ENCODE measurements around the gene IGF1R.

The IGF1R gene

GRCh38 chr15:98771541-98771940, 123.2 kb downstream of the IGF1R start:
- Histone ChIP-seq H3K27me3 (ENCODE audit: insufficient read depth, poor library complexity, severe bottlenecking) (no peaks in the 10 kb centered on the region), H3K9me3 (ENCODE audit: severe bottlenecking) (no peaks in the 10 kb centered on the region), H3K4me3 (ENCODE audit: severe bottlenecking) (no peak overlapping the region), H3K4me1 (ENCODE audit: insufficient read depth, poor library complexity, severe bottlenecking) (peaks cover 37% of the 10 kb centered on the region), H3K27ac (ENCODE audit: poor library complexity, severe bottlenecking) (no peak overlapping the region), H3K36me3 (ENCODE audit: low read depth) (no peaks in the 10 kb centered on the region)
- TF ChIP-seq CTCF (IDR thresholded peaks at IDR 0.05; ENCODE audit: poor library complexity, severe bottlenecking) = peak; percentile 23
- ATAC-seq (ENCODE audit: low read depth) (no peak), DNase-seq (ENCODE audit: low spot score) (no peak)

- Histone ChIP-seq H3K4me3 (ENCODE audit: severe bottlenecking) (no peak overlapping the region), H3K27me3 (ENCODE audit: insufficient read depth, poor library complexity, severe bottlenecking) (no peaks in the 10 kb centered on the region), H3K36me3 (ENCODE audit: low read depth) (no peaks in the 10 kb centered on the region), H3K27ac (ENCODE audit: poor library complexity, severe bottlenecking) (peak overlapping the region; percentile 80), H3K4me1 (ENCODE audit: insufficient read depth, poor library complexity, severe bottlenecking) (peaks cover 39% of the 10 kb centered on the region), H3K9me3 (ENCODE audit: severe bottlenecking) (no peaks in the 10 kb centered on the region)
- TF ChIP-seq CTCF (IDR thresholded peaks at IDR 0.05; ENCODE audit: poor library complexity, severe bottlenecking) = no peak
- ATAC-seq (ENCODE audit: low read depth) (no peak), DNase-seq (ENCODE audit: low spot score) (no peak)
These were observed 124.6 kb downstream of the IGF1R start for GRCh38 chr15:98772895-98773294.

- no peaks in the 10 kb centered on the region for H3K9me3 ChIP-seq (ENCODE audit: severe bottlenecking)
- ATAC-seq (ENCODE audit: low read depth) (no peak), DNase-seq (ENCODE audit: low spot score) (no peak)
- H3K4me3 ChIP-seq (ENCODE audit: severe bottlenecking) = no peak overlapping the region
- H3K27me3 ChIP-seq (ENCODE audit: insufficient read depth, poor library complexity, severe bottlenecking) = no peaks in the 10 kb centered on the region
- H3K27ac ChIP-seq (ENCODE audit: poor library complexity, severe bottlenecking) = peak overlapping the region; percentile 80
- no peak for TF ChIP-seq CTCF (IDR thresholded peaks at IDR 0.05; ENCODE audit: poor library complexity, severe bottlenecking)
- H3K4me1 ChIP-seq (ENCODE audit: insufficient read depth, poor library complexity, severe bottlenecking) = peaks cover 39% of the 10 kb centered on the region
- no peaks in the 10 kb centered on the region for H3K36me3 ChIP-seq (ENCODE audit: low read depth)
These were observed 125.3 kb downstream of the IGF1R start for GRCh38 chr15:98773616-98774015.

GRCh38 chr15:98774756-98775497, 126.6 kb downstream of the IGF1R start:
- Histone ChIP-seq H3K27ac (ENCODE audit: poor library complexity, severe bottlenecking) (peak overlapping the region; percentile 80), H3K4me3 (ENCODE audit: severe bottlenecking) (no peak overlapping the region), H3K36me3 (ENCODE audit: low read depth) (0 out of 2 replicates have a peak, but pooled peaks cover 3% of the 10 kb centered on the region), H3K4me1 (ENCODE audit: insufficient read depth, poor library complexity, severe bottlenecking) (peaks cover 48% of the 10 kb centered on the region), H3K27me3 (ENCODE audit: insufficient read depth, poor library complexity, severe bottlenecking) (no peaks in the 10 kb centered on the region), H3K9me3 (ENCODE audit: severe bottlenecking) (no peaks in the 10 kb centered on the region)
- ATAC-seq (ENCODE audit: low read depth) (peak; percentile 85), DNase-seq (ENCODE audit: low spot score) (peak; percentile 90)
- TF ChIP-seq CTCF (IDR thresholded peaks at IDR 0.05; ENCODE audit: poor library complexity, severe bottlenecking) = no peak
